LNCaP clone FGC (cell line): ENCODE measurements around the gene PNPLA6.
A peak's percentile ranks its signal among the peaks of the same experiment; 100 is the strongest.

Experiments
- DNase-seq: peaks from one replicate; pipeline ENCODE4 v3.0.0-alpha.2; 2011; ENCODE audit warnings: low read depth
- H3K4me3 ChIP-seq: 2 replicates; pipeline ENCODE4 v1.5.1; 2011; ENCODE audit warnings: mild to moderate bottlenecking, low read depth, low read length, control low read depth
- TF ChIP-seq, protein P1 (sequence below): IDR thresholded peaks from 2 replicates; pipeline ENCODE4 v1.5.1; 2012; ENCODE audit warnings: mild to moderate bottlenecking; ENCODE audit not compliant: control insufficient read depth, insufficient read depth; ENCODE audit errors: extremely low read depth

Gene PNPLA6

DNA sequence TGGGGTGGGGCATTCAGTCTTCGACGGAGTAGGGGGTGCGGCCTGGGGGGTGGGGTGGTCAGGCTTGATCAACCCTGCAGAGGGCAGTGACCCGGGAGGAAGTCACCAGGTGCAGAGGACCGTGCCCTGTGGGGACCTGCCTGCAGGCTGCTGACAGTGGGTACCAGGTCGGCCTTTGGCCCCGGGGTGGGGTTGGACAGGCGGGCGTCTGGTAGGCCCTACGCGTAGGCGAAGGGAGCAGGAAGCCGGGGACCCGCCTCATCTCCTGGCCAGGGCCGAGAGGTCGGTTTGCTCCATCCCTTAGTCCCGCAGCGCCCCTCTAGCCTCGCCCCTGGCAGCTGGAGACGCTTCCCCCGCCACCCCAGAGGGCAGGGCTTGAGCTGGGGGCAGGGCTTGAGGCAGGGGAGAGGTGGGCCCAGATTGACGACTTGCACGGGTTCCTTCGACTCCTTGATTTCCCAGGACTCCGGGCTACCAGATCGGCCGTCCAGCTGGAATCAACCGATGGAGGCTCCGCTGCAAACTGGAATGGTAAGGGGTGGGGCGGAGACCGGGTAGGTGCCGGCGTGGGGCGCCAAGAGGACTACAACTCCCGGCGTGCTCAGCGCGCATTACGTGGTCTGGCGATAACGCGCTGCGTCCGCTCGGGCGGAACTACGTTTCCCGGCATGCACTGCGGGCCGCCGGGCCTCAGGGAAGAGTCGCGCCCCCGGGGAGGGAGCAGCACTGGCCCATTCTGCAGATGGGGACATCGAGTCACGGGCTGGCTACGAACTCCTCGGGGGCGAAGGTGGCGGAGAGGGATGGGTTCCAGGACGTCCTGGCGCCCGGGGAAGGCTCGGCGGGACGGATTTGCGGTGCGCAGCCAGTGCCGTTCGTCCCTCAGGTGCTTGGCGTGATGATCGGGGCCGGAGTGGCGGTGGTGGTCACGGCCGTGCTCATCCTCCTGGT, at the start of gene PNPLA6:
Gene PNPLA6, plus strand, starts transcription at position 671 of the 951 bp plus-strand sequence. Its CDS starts 72 bp downstream, at position 743.
- DNase-seq: peak; percentile 70
- TF ChIP-seq, protein P1, sequence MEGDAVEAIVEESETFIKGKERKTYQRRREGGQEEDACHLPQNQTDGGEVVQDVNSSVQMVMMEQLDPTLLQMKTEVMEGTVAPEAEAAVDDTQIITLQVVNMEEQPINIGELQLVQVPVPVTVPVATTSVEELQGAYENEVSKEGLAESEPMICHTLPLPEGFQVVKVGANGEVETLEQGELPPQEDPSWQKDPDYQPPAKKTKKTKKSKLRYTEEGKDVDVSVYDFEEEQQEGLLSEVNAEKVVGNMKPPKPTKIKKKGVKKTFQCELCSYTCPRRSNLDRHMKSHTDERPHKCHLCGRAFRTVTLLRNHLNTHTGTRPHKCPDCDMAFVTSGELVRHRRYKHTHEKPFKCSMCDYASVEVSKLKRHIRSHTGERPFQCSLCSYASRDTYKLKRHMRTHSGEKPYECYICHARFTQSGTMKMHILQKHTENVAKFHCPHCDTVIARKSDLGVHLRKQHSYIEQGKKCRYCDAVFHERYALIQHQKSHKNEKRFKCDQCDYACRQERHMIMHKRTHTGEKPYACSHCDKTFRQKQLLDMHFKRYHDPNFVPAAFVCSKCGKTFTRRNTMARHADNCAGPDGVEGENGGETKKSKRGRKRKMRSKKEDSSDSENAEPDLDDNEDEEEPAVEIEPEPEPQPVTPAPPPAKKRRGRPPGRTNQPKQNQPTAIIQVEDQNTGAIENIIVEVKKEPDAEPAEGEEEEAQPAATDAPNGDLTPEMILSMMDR: no peak

DNA sequence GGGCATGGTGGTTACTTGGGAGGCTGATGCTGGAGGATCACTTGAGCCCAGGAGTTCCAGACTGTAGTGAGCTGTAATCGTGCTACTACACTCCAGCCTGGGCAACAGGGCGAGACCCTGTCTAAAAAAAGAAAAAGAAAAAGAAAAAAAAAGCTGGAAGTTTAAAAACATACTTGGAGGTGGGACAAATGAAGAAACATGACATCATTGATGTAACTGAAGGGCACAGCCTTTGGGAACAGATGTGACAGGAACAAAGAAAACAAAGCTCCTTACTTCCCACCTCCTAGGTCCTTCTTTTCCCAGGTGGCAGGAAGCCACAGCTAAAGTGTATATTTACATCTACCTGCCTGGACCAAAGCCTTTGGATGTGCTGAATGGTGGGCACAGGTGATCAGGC, 48.6 kb upstream of the PNPLA6 start:
- H3K4me3 ChIP-seq: no peak overlapping the region
- DNase-seq: no peak
- TF ChIP-seq, protein P1: no peak

More for the DNA sequence above, at the start of gene PNPLA6:
- peak within 1 kb of the TSS; percentile 95 for H3K4me3 ChIP-seq

GRCh38 chr19:7488736-7489353, 46.7 kb upstream of the PNPLA6 start, which contains the start of gene PEX11G:
PEX11G (minus strand) TSS chr19:7489035; CDS start chr19:7489010, 25 bp downstream.
- peak within 1 kb of the TSS; percentile 64 for H3K4me3 ChIP-seq
- TF ChIP-seq, protein P1: no peak
- DNase-seq: no peak

- no peak for DNase-seq
- no peak overlapping the region; the same call in 1 of the 2 replicates for H3K4me3 ChIP-seq
- TF ChIP-seq, protein P1: no peak
Observed at GRCh38 chr19:7489609-7490044, 45.9 kb upstream of the PNPLA6 start.

DNA sequence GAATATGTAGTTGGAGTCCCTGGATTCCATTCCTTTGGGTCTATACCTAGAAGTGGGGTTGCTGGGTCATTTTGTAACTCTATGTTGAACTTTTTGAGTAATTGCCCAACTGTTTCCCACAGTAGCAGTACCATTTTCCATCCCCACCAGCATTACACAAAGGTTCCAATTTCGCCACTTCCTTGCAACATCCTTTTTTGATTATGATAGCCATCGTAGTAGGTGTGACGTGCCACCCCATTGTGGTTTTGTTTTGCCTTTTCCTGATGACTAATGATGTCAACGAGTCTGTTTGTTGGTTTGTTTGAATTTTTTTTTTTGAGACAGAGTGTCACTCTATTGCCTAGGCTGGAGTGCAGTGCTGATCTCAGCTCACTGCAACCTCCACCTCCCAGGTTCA, 43.4 kb upstream of the PNPLA6 start:
- DNase-seq: no peak
- TF ChIP-seq, protein P1: no peak
- H3K4me3 ChIP-seq: no peak overlapping the region

GRCh38 chr19:7492558-7492957, 43.0 kb upstream of the PNPLA6 start:
- TF ChIP-seq, protein P1: no peak

More at GRCh38 chr19:7492558-7492957, 43.0 kb upstream of the PNPLA6 start:
- H3K4me3 ChIP-seq: no peak overlapping the region
- DNase-seq: no peak
